ENCODE measurements around the gene GPR31.

Gene GPR31

GRCh38 chr6:167116838-167117228 lies 40.9 kb downstream of the GPR31 start:
- ATAC-seq (replicated peaks) = no peak
- no peak for DNase-seq
- H3K4me3 Mint-ChIP-seq = peak overlapping the region; percentile 40 to 98
- H3K4me1 Mint-ChIP-seq (ENCODE audit: low read depth in 2 of 2) = peaks cover 51 to 68% of the 10 kb centered on the region in 2 donors
- H3K27ac Mint-ChIP-seq = peak overlapping the region in 1 of 2 donors; percentile 99
- peaks cover 11 to 30% of the 10 kb centered on the region in 2 donors for H3K27me3 Mint-ChIP-seq
- H3K9me3 Mint-ChIP-seq = no peaks in the 10 kb centered on the region
- H3K36me3 Mint-ChIP-seq (ENCODE audit: insufficient read depth) = peaks cover 73% of the 10 kb centered on the region

- peaks cover 45 to 66% of the 10 kb centered on the region in 2 donors for H3K4me1 Mint-ChIP-seq (ENCODE audit: low read depth in 2 of 2)
- H3K27ac Mint-ChIP-seq = peak overlapping the region in 1 of 2 donors; percentile 99
- ATAC-seq (replicated peaks) (no peak), DNase-seq (no peak)
- H3K4me3 Mint-ChIP-seq = peak overlapping the region; percentile 40 to 98
- H3K27me3 Mint-ChIP-seq = peaks cover 15 to 30% of the 10 kb centered on the region in 2 donors
- peaks cover 73% of the 10 kb centered on the region for H3K36me3 Mint-ChIP-seq (ENCODE audit: insufficient read depth)
- H3K9me3 Mint-ChIP-seq = no peaks in the 10 kb centered on the region
Observed at GRCh38 chr6:167116109-167116837, 41.5 kb downstream of the GPR31 start.

GRCh38 chr6:167115054-167115453 lies 42.7 kb downstream of the GPR31 start:
- Mint-ChIP-seq H3K27me3 (peaks cover 21 to 38% of the 10 kb centered on the region in 2 donors), H3K4me1 (ENCODE audit: low read depth in 2 of 2) (peaks cover 36 to 62% of the 10 kb centered on the region in 2 donors), H3K27ac (peak overlapping the region; percentile 90 to 99), H3K4me3 (peak overlapping the region; percentile 28 to 98), H3K9me3 (no peaks in the 10 kb centered on the region), H3K36me3 (ENCODE audit: insufficient read depth) (peaks cover 70% of the 10 kb centered on the region)
- DNase-seq (no peak), ATAC-seq (replicated peaks) (no peak)

GRCh38 chr6:167113935-167114910 lies 43.6 kb downstream of the GPR31 start:
- Mint-ChIP-seq H3K27me3 (peaks cover 21 to 44% of the 10 kb centered on the region in 2 donors), H3K4me1 (ENCODE audit: low read depth in 2 of 2) (peaks cover 33 to 59% of the 10 kb centered on the region in 2 donors), H3K36me3 (ENCODE audit: insufficient read depth) (peaks cover 65% of the 10 kb centered on the region), H3K27ac (peak overlapping the region; percentile 90 to 99), H3K9me3 (no peaks in the 10 kb centered on the region), H3K4me3 (peak overlapping the region; percentile 28 to 98)
- peak; percentile 38 to 74 (median 73) for DNase-seq
- ATAC-seq (replicated peaks) = peak; percentile 79

GRCh38 chr6:167113047-167113754 lies 44.6 kb downstream of the GPR31 start:
- DNase-seq = no peak
- Mint-ChIP-seq H3K4me3 (peak overlapping the region; percentile 81 to 98), H3K36me3 (ENCODE audit: insufficient read depth) (peaks cover 62% of the 10 kb centered on the region), H3K9me3 (no peaks in the 10 kb centered on the region), H3K27ac (peak overlapping the region; percentile 90 to 99), H3K4me1 (ENCODE audit: low read depth in 2 of 2) (peaks cover 22 to 49% of the 10 kb centered on the region in 2 donors), H3K27me3 (peaks cover 21 to 48% of the 10 kb centered on the region in 2 donors)
- no peak for ATAC-seq (replicated peaks)

- peaks cover 57% of the 10 kb centered on the region for H3K36me3 Mint-ChIP-seq (ENCODE audit: insufficient read depth)
- H3K27me3 Mint-ChIP-seq = peaks cover 21 to 49% of the 10 kb centered on the region in 2 donors
- H3K27ac Mint-ChIP-seq = peak overlapping the region; percentile 90 to 99
- DNase-seq (no peak), ATAC-seq (replicated peaks) (no peak)
- H3K4me3 Mint-ChIP-seq = peak overlapping the region; percentile 81 to 98
- H3K4me1 Mint-ChIP-seq (ENCODE audit: low read depth in 2 of 2) = peaks cover 16 to 45% of the 10 kb centered on the region in 2 donors
- H3K9me3 Mint-ChIP-seq = no peaks in the 10 kb centered on the region
Observed at GRCh38 chr6:167112421-167112820, 45.4 kb downstream of the GPR31 start.

- ATAC-seq (replicated peaks) (peak; percentile 9), DNase-seq (no peak)
- H3K27me3 Mint-ChIP-seq = peaks cover 21 to 49% of the 10 kb centered on the region in 2 donors
- H3K36me3 Mint-ChIP-seq (ENCODE audit: insufficient read depth) = peaks cover 48% of the 10 kb centered on the region
- no peaks in the 10 kb centered on the region for H3K9me3 Mint-ChIP-seq
- peak overlapping the region; percentile 47 to 99 for H3K27ac Mint-ChIP-seq
- H3K4me3 Mint-ChIP-seq = peak overlapping the region; percentile 81 to 98
- H3K4me1 Mint-ChIP-seq (ENCODE audit: low read depth in 2 of 2) = peaks cover 16 to 44% of the 10 kb centered on the region in 2 donors
Observed at GRCh38 chr6:167111597-167111996, 46.2 kb downstream of the GPR31 start.

GRCh38 chr6:167109651-167110050 lies 48.1 kb downstream of the GPR31 start:
- DNase-seq (no peak), ATAC-seq (replicated peaks) (no peak)
- Mint-ChIP-seq H3K4me3 (no peak overlapping the region), H3K36me3 (ENCODE audit: insufficient read depth) (peaks cover 33% of the 10 kb centered on the region), H3K27me3 (peaks cover 21 to 33% of the 10 kb centered on the region in 2 donors), H3K9me3 (no peaks in the 10 kb centered on the region), H3K27ac (no peak overlapping the region), H3K4me1 (ENCODE audit: low read depth in 2 of 2) (peaks cover 15 to 29% of the 10 kb centered on the region in 2 donors)

GRCh38 chr6:167108278-167108677 lies 49.5 kb downstream of the GPR31 start:
- Mint-ChIP-seq H3K4me3 (no peak overlapping the region), H3K27me3 (peaks cover 21 to 26% of the 10 kb centered on the region in 2 donors), H3K4me1 (ENCODE audit: low read depth in 2 of 2) (peaks cover 13 to 27% of the 10 kb centered on the region in 2 donors), H3K27ac (peak overlapping the region in 1 of 2 donors; percentile 62), H3K36me3 (ENCODE audit: insufficient read depth) (peaks cover 19% of the 10 kb centered on the region), H3K9me3 (no peaks in the 10 kb centered on the region)
- ATAC-seq (replicated peaks) = no peak
- DNase-seq = no peak

- Mint-ChIP-seq H3K4me3 (no peak overlapping the region), H3K4me1 (ENCODE audit: low read depth in 2 of 2) (peaks cover 14 to 28% of the 10 kb centered on the region in 2 donors), H3K27ac (no peak overlapping the region), H3K9me3 (no peaks in the 10 kb centered on the region), H3K27me3 (peaks cover 20 to 26% of the 10 kb centered on the region in 2 donors), H3K36me3 (ENCODE audit: insufficient read depth) (peaks cover 14% of the 10 kb centered on the region)
- DNase-seq (no peak), ATAC-seq (replicated peaks) (no peak)
Observed at GRCh38 chr6:167107787-167108186, 50.0 kb downstream of the GPR31 start.

- Mint-ChIP-seq H3K36me3 (ENCODE audit: insufficient read depth) (peaks cover under 1% of the 10 kb centered on the region), H3K9me3 (no peaks in the 10 kb centered on the region), H3K4me1 (ENCODE audit: low read depth in 2 of 2) (peaks cover 9 to 21% of the 10 kb centered on the region in 2 donors), H3K4me3 (no peak overlapping the region), H3K27me3 (peaks cover 6 to 19% of the 10 kb centered on the region in 2 donors), H3K27ac (no peak overlapping the region)
- no peak for ATAC-seq (replicated peaks)
- no peak for DNase-seq
Observed at GRCh38 chr6:167106406-167106805, 51.4 kb downstream of the GPR31 start.

All from effector memory CD8-positive, alpha-beta T cell (primary cell).